A673 (cell line): Measurements from ENCODE around the gene MTMR3. TPM values are rescaled to one million over a fixed set of nuclear protein-coding genes. Genes with fewer than 3 reads are reported as not detected.

Experiments
- BruUV-seq: library from RNA; stranded (reverse); fragments of 400-500 nt; replicated peaks from 2 replicates; lab custom pipeline; 2021; lab: Mats Ljungman, UMichigan
- CTCF ChIA-PET: fragments of 300-600 bp; sonication (Branson Sonifier 250); formaldehyde crosslinking; loops from one replicate; lab custom pipeline; 2022; ENCODE audit warnings: antibody characterized with exemption; lab: Charles Lee
- POLR2A ChIA-PET: fragments of 300-600 bp; sonication (Branson Sonifier 250); formaldehyde crosslinking; loops from one replicate; lab custom pipeline; 2022; ENCODE audit warnings: antibody characterized with exemption; ENCODE audit not compliant: low non-redundant PET; lab: Charles Lee
- DNase-seq: peaks from one replicate; pipeline ENCODE4 v3.0.0-alpha.2; 2015; ENCODE audit warnings: low spot score
- H3K27ac ChIP-seq: fragments of 200-600 bp; sonication (generic); 2 replicates; pipeline ENCODE4 v1.5.1; 2016; ENCODE audit warnings: mixed run types, low read depth, mild to moderate bottlenecking, mixed read lengths, antibody characterized with exemption, low read length; ENCODE audit not compliant: poor library complexity, severe bottlenecking
- H3K27me3 ChIP-seq: fragments of 200-600 bp; sonication (generic); replicated peaks from 2 replicates; pipeline ENCODE4 v1.6.1; 2017; ENCODE audit warnings: mixed run types, low read depth, mild to moderate bottlenecking, mixed read lengths, antibody characterized with exemption, low read length; ENCODE audit not compliant: insufficient read depth, poor library complexity
- H3K36me3 ChIP-seq: fragments of 200-600 bp; sonication (generic); 2 replicates; pipeline ENCODE4 v1.6.1; 2016; ENCODE audit warnings: mixed run types, mild to moderate bottlenecking, mixed read lengths, antibody characterized with exemption, low read length; ENCODE audit not compliant: insufficient read depth, poor library complexity, severe bottlenecking
- H3K4me1 ChIP-seq: fragments of 200-600 bp; sonication (generic); 2 replicates; pipeline ENCODE4 v1.6.1; 2017; ENCODE audit warnings: mixed run types, mild to moderate bottlenecking, mixed read lengths, antibody characterized with exemption, low read length; ENCODE audit not compliant: insufficient read depth, poor library complexity, severe bottlenecking
- H3K4me3 ChIP-seq: fragments of 200-600 bp; sonication (generic); 2 replicates; pipeline ENCODE4 v1.5.1; 2016; ENCODE audit warnings: low read depth, mixed run types, mild to moderate bottlenecking, mixed read lengths, low read length; ENCODE audit not compliant: poor library complexity, severe bottlenecking
- H3K9me3 ChIP-seq: fragments of 200-600 bp; sonication (generic); 2 replicates; pipeline ENCODE4 v1.6.1; 2016; ENCODE audit warnings: mixed run types, low read depth, mild to moderate bottlenecking, mixed read lengths, antibody characterized with exemption, low read length; ENCODE audit not compliant: poor library complexity, severe bottlenecking
- EZH2 ChIP-seq: fragments of 200-600 bp; sonication (generic); IDR thresholded peaks from 2 replicates; pipeline ENCODE4 v1.6.1; 2017; ENCODE audit warnings: borderline replicate concordance, low read depth, mild to moderate bottlenecking, mixed read lengths, antibody characterized with exemption, low read length; ENCODE audit not compliant: poor library complexity, severe bottlenecking
- intact Hi-C: fragments of 100-400 bp; cut with micrococcal nuclease; formaldehyde crosslinking; loops from one replicate; pipeline ENCODE4 v1.10.0; 2022; ENCODE audit not compliant: unreplicated experiment
- total RNA-seq: library from RNA; stranded (reverse); gene quantifications from 2 replicates; pipeline ENCODE4 v1.2.3, GENCODE V29; 2021
- TF ChIP-seq, protein P1 (sequence below): fragments of 300-800, 200-600 bp; sonication (generic); conservative IDR thresholded peaks from 2 replicates; pipeline ENCODE4 v1.5.1; 2017; ENCODE audit warnings: low read depth, mild to moderate bottlenecking, antibody characterized with exemption, low read length, moderate library complexity, mixed read lengths

MTMR3 gene
- total RNA-seq, 1 experiment from 2014 or later: 25.0 TPM

- intact Hi-C loops: no loop called here
- no peaks in the 10 kb centered on the region for H3K27me3 ChIP-seq
- TF ChIP-seq EZH2: no peak
- TF ChIP-seq, protein P1, sequence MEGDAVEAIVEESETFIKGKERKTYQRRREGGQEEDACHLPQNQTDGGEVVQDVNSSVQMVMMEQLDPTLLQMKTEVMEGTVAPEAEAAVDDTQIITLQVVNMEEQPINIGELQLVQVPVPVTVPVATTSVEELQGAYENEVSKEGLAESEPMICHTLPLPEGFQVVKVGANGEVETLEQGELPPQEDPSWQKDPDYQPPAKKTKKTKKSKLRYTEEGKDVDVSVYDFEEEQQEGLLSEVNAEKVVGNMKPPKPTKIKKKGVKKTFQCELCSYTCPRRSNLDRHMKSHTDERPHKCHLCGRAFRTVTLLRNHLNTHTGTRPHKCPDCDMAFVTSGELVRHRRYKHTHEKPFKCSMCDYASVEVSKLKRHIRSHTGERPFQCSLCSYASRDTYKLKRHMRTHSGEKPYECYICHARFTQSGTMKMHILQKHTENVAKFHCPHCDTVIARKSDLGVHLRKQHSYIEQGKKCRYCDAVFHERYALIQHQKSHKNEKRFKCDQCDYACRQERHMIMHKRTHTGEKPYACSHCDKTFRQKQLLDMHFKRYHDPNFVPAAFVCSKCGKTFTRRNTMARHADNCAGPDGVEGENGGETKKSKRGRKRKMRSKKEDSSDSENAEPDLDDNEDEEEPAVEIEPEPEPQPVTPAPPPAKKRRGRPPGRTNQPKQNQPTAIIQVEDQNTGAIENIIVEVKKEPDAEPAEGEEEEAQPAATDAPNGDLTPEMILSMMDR: no peak
- H3K27ac ChIP-seq: no peak overlapping the region
- DNase-seq: no peak
- H3K4me3 ChIP-seq: no peak overlapping the region
- POLR2A ChIA-PET: no interaction called here
- CTCF ChIA-PET: no interaction called here
- no peaks in the 10 kb centered on the region for H3K9me3 ChIP-seq
- no TSS peak for BruUV-seq
- H3K36me3 ChIP-seq: no peaks in the 10 kb centered on the region
- peaks cover 13% of the 10 kb centered on the region for H3K4me1 ChIP-seq
Observed at GRCh38 chr22:29949872-29950271, 66.9 kb downstream of the MTMR3 start.

GRCh38 chr22:29951791-29952413 lies 68.9 kb downstream of the MTMR3 start:
- no TSS peak for BruUV-seq
- Histone ChIP-seq H3K36me3 (no peaks in the 10 kb centered on the region), H3K4me3 (no peak overlapping the region), H3K27ac (no peak overlapping the region), H3K27me3 (no peaks in the 10 kb centered on the region), H3K4me1 (peaks cover 13% of the 10 kb centered on the region), H3K9me3 (no peaks in the 10 kb centered on the region)
- no peak for TF ChIP-seq EZH2
- TF ChIP-seq, protein P1: no peak
- DNase-seq: no peak
- intact Hi-C loops: no loop called here
- POLR2A ChIA-PET: no interaction called here
- CTCF ChIA-PET: no interaction called here

DNA sequence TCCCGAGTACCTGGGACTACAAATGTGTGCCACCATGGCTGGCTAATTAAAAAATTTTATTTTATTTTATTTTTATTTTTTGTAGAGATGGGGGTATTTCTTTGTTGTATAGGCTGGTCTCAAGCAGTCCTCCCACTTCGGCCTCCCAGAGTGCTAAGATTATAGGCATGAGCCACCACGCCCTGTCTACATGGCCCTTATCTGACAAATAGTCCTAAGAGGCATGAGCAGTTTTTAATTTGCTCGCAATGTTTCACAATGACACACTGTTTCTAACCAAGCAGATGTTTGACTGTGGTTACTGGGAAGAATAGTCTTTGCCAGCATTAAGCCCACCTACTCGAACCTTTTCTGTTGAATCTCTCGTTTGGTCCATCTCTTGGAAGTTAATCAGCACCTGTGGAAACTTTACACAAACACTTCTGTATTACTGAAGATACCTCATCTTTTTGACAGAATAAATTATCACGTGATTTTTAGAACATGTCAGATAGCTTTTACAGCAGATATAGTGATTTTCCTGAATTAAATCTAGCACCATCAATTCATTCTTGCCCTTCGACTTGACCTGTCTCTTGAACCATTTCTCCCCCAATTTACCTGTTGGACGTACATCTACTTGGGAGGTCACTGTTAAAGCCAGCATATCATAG lies 71.4 kb downstream of the MTMR3 start:
- no peaks in the 10 kb centered on the region for H3K36me3 ChIP-seq
- intact Hi-C loops: no loop called here
- no peak overlapping the region for H3K4me3 ChIP-seq
- H3K4me1 ChIP-seq: peaks cover 9% of the 10 kb centered on the region
- BruUV-seq: no TSS peak
- ChIA-PET CTCF (no interaction called here), POLR2A (no interaction called here)
- no peaks in the 10 kb centered on the region for H3K9me3 ChIP-seq
- TF ChIP-seq, protein P1: no peak
- no peak for TF ChIP-seq EZH2
- no peaks in the 10 kb centered on the region for H3K27me3 ChIP-seq
- DNase-seq: no peak
- no peak overlapping the region for H3K27ac ChIP-seq
